ENCODE measurements around the gene SH2D4B.

- TF ChIP-seq, protein P1, sequence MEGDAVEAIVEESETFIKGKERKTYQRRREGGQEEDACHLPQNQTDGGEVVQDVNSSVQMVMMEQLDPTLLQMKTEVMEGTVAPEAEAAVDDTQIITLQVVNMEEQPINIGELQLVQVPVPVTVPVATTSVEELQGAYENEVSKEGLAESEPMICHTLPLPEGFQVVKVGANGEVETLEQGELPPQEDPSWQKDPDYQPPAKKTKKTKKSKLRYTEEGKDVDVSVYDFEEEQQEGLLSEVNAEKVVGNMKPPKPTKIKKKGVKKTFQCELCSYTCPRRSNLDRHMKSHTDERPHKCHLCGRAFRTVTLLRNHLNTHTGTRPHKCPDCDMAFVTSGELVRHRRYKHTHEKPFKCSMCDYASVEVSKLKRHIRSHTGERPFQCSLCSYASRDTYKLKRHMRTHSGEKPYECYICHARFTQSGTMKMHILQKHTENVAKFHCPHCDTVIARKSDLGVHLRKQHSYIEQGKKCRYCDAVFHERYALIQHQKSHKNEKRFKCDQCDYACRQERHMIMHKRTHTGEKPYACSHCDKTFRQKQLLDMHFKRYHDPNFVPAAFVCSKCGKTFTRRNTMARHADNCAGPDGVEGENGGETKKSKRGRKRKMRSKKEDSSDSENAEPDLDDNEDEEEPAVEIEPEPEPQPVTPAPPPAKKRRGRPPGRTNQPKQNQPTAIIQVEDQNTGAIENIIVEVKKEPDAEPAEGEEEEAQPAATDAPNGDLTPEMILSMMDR (IDR thresholded peaks at IDR 0.05; ENCODE audit: poor library complexity) = no peak
- TF ChIP-seq EZH2 (IDR thresholded peaks at IDR 0.05; ENCODE audit: borderline replicate concordance) = no peak
- no peak for TF ChIP-seq EZH2phosphoT487 (IDR thresholded peaks at IDR 0.05; ENCODE audit: low read depth, severe bottlenecking, unreplicated experiment)
Measured at GRCh38 chr10:80555415-80555814, 17.7 kb downstream of the SH2D4B start.

Measured in hepatocyte (in vitro differentiated cells).